GM18507 (cell line): Measurements from ENCODE around the gene TSPAN2.
A peak's percentile ranks its signal among the peaks of the same experiment; 100 is the strongest.
"Not testable (repeated sequence)": the region's sequence is repeated elsewhere in the genome, so short reads cannot be mapped to it uniquely, and the experiment has no call there.

Source experiments
- DNase-seq: peaks from one replicate; pipeline ENCODE4 v3.0.0; 2011; ENCODE audit warnings: low read depth; ENCODE audit not compliant: insufficient read length; ENCODE audit errors: extremely low spot score
- FAIRE-seq: peaks from 2 replicates; lab custom pipeline; 2011; peaks lifted over from hg19 to GRCh38; lab: Jason Lieb, UNC

Gene TSPAN2

GRCh38 chr1:115056395-115056798 lies 32.9 kb downstream of the TSPAN2 start:
- no peak for FAIRE-seq

GRCh38 chr1:115052454-115053083 lies 36.7 kb downstream of the TSPAN2 start:
- FAIRE-seq (peak; percentile 89), DNase-seq (peak; percentile 14)

More at GRCh38 chr1:115056395-115056798, 32.9 kb downstream of the TSPAN2 start:
- DNase-seq = no peak

DNA sequence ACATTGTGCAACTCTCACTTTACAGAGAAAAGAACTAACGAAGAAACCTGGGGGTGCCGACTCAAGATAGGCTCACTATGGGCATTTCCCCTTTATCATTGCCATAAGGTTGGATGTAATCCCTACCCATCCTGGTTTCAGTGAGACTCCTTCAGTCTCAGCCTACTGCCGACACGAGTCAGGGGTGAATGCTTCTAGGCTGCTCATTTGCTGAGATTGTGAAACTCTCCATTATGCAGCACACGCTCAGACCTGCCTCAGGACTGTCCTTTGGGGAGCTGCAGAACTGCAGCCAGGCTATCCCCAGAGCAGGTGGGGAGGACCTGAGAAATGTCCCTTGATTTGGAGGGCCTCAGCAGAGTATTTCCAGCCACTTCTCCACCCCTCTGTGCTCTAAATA lies 37.5 kb downstream of the TSPAN2 start:
- no peak for FAIRE-seq
- DNase-seq = no peak

GRCh38 chr1:115046751-115047150 lies 42.6 kb downstream of the TSPAN2 start:
- DNase-seq = no peak
- no peak for FAIRE-seq

GRCh38 chr1:115041654-115042053 lies 47.6 kb downstream of the TSPAN2 start:
- FAIRE-seq (no peak), DNase-seq (no peak)

DNA sequence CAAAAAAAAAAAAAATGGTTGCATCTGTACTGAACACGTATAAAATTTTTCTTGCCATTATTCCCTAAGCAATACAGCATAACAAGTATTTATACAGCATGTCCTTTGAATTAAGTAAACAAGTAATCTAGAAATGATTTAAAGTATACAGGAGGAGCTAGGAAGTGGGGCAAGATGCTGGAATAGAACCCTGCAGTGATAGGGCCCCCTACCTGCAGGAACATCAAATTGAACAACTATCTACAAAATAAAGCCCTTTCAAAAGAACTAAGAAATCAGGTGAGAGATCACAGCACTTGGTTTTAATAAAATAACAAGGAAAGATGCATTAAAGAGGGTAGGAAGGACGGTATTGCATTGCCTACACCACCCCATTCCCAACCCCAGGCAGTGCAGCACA lies 48.8 kb downstream of the TSPAN2 start:
- FAIRE-seq = no peak
- no peak for DNase-seq

DNA sequence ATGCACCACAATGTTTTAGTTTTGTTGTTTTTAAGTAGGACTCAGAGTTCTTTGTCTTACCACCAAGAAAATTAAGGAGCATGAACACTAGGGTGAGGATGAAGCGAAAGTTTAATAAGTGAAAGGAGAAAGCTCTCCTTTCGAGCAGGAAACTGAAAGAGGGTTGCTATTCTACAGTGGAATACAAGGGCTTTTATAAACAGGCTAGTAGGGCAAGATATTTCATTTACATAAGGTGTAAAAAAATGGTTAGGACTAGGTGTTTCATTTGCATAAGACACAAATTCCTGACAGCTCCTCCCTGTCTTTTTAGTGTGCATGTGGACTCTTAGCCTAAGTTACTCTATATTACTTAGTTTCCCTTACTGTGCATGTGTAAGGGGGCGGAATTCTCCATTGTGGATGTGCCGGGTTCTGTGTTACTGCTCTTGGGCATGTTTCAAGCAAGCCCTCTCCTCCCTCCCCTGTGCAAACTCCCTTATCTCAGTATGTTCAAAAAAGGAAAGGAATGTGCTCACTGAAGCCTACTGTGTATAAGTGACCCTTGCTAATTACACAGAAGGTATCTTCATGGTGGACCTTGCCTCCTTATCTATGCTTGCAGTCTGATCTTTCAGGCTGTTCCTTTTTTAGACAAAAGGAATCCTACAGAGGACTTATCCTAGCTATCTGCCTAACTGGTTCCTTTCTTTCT lies 52.3 kb downstream of the TSPAN2 start:
- FAIRE-seq (no peak), DNase-seq (no peak)

- FAIRE-seq (no peak), DNase-seq (no peak)
Measured at GRCh38 chr1:115035652-115036051, 53.7 kb downstream of the TSPAN2 start.

DNA sequence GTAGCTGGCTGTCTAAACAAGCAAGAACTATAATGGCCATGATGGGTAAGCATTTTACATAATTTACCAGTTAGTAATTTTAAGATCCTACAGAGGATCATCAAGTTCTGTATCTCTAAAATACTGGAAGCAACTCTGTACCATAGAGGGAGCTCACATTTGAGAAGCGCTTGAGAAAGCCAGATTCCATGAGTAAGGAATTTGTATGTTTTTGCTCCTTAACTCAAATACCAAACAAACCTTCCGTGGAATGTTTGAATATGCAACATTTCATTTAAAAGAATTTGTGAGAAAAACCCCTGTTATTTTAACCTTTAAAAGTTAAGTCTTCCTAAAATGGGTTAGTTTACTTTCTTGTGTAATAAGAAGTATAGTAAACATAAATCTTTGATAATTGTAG lies 57.7 kb downstream of the TSPAN2 start:
- no peak for FAIRE-seq
- DNase-seq = no peak

DNA sequence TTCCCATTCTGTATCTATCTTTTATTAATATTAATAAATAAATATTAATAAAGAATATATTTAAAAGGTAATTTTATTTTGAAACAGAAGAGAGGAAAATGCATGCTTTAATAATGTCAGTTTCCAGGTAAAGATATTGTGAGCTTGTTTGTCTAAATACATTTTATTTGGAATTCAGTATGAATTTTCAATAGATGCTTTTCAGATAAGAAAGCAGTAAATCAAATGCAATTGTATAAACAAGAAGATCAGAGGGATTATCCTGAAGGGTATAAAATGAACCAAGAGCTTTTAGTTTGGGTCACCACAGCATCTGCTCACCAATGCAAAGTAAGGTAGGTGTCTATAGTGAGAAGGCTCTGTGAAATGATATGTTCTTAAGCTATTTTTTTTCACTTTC lies 59.8 kb downstream of the TSPAN2 start, which contains the start of gene TSHB:
TSHB (plus strand) TSS at position 301 of the 400 bp plus-strand sequence. CDS start 3,537 bp downstream, outside the sequence.
- no peak for DNase-seq
- no peak for FAIRE-seq

GRCh38 chr1:115023593-115023992 lies 65.7 kb downstream of the TSPAN2 start:
- FAIRE-seq (no peak), DNase-seq (no peak)

- DNase-seq (no peak), FAIRE-seq (no peak)
Measured at GRCh38 chr1:115021145-115021544, 68.2 kb downstream of the TSPAN2 start.

- DNase-seq, FAIRE-seq: not testable (repeated sequence)
Measured at GRCh38 chr1:115019549-115019948, 69.8 kb downstream of the TSPAN2 start.

- FAIRE-seq = no peak
- DNase-seq = no peak
Measured at GRCh38 chr1:115013792-115014191, 75.5 kb downstream of the TSPAN2 start.

GRCh38 chr1:115012434-115012833 lies 76.9 kb downstream of the TSPAN2 start:
- DNase-seq = no peak
- FAIRE-seq = no peak

- FAIRE-seq (no peak), DNase-seq (no peak)
Measured at GRCh38 chr1:115012006-115012405, 77.3 kb downstream of the TSPAN2 start.

GRCh38 chr1:115006191-115006590 lies 83.1 kb downstream of the TSPAN2 start:
- FAIRE-seq (no peak), DNase-seq (no peak)
